KG1 (cell line): ENCODE results near the gene SDK1.

Experiments used
- DNase-seq: peaks from one replicate; lab custom pipeline; 2025; lab: John Stamatoyannopoulos, UW

SDK1 gene

GRCh38 chr7:4017081-4017480, 716.0 kb downstream of the SDK1 start:
- DNase-seq, result no peak

- no peak for DNase-seq
Observed at GRCh38 chr7:4017785-4018184, 716.7 kb downstream of the SDK1 start.

GRCh38 chr7:4018601-4019316, 717.7 kb downstream of the SDK1 start:
- DNase-seq, result no peak

- DNase-seq, result no peak
Observed at GRCh38 chr7:4020086-4020485, 719.0 kb downstream of the SDK1 start.

- DNase-seq, result no peak
Observed at GRCh38 chr7:4021413-4021812, 720.4 kb downstream of the SDK1 start.

- no peak for DNase-seq
Observed at GRCh38 chr7:4022265-4022664, 721.2 kb downstream of the SDK1 start.

- DNase-seq, result no peak
Observed at GRCh38 chr7:4023502-4023901, 722.5 kb downstream of the SDK1 start.

- no peak for DNase-seq
Observed at GRCh38 chr7:4024133-4024532, 723.1 kb downstream of the SDK1 start.

- DNase-seq, result no peak
Observed at GRCh38 chr7:4024806-4025205, 723.8 kb downstream of the SDK1 start.

- DNase-seq, result no peak
Observed at GRCh38 chr7:4025210-4025609, 724.2 kb downstream of the SDK1 start.

- DNase-seq, result no peak
Observed at GRCh38 chr7:4025694-4026615, 724.9 kb downstream of the SDK1 start.

- no peak for DNase-seq
Observed at GRCh38 chr7:4026941-4027486, 726.0 kb downstream of the SDK1 start.

GRCh38 chr7:4028221-4028620, 727.2 kb downstream of the SDK1 start:
- no peak for DNase-seq

- no peak for DNase-seq
Observed at GRCh38 chr7:4029941-4030340, 728.9 kb downstream of the SDK1 start.

GRCh38 chr7:4030346-4030950, 729.4 kb downstream of the SDK1 start:
- DNase-seq, result no peak

- DNase-seq, result no peak
Observed at GRCh38 chr7:4033996-4034395, 732.9 kb downstream of the SDK1 start.

- DNase-seq, result no peak
Observed at GRCh38 chr7:4037308-4037707, 736.3 kb downstream of the SDK1 start.

- DNase-seq, result no peak
Observed at GRCh38 chr7:4037877-4038276, 736.8 kb downstream of the SDK1 start.

GRCh38 chr7:4040109-4040928, 739.3 kb downstream of the SDK1 start:
- DNase-seq, result no peak

GRCh38 chr7:4042402-4043045, 741.5 kb downstream of the SDK1 start:
- DNase-seq, result no peak

GRCh38 chr7:4043988-4044387, 742.9 kb downstream of the SDK1 start:
- no peak for DNase-seq
